SH-SY5Y (cell line): ENCODE results near the gene PARD3.

Source experiments
- GATA2 ChIP-seq: IDR thresholded peaks from 2 replicates; pipeline ENCODE4 v1.6.1; 2011; ENCODE audit warnings: mild to moderate bottlenecking, low read depth, low read length
- GATA3 ChIP-seq: IDR thresholded peaks from 2 replicates; pipeline ENCODE4 v1.6.1; 2011; ENCODE audit warnings: low read depth, mild to moderate bottlenecking, low read length, moderate library complexity

GRCh38 chr10:34544400-34544799 lies 270.7 kb downstream of the PARD3 start:
- TF ChIP-seq GATA3 (no peak), GATA2 (no peak)
